ENCODE data around the gene SLC2A11. TPM values are rescaled to one million over a fixed set of nuclear protein-coding genes. Genes with fewer than 3 reads are reported as not detected.
"Not testable (repeated sequence)": the region's sequence is repeated elsewhere in the genome, so short reads cannot be mapped to it uniquely, and the experiment has no call there.

SLC2A11 gene
- total RNA-seq, 1 donor from 2014 or later = not detected

DNA sequence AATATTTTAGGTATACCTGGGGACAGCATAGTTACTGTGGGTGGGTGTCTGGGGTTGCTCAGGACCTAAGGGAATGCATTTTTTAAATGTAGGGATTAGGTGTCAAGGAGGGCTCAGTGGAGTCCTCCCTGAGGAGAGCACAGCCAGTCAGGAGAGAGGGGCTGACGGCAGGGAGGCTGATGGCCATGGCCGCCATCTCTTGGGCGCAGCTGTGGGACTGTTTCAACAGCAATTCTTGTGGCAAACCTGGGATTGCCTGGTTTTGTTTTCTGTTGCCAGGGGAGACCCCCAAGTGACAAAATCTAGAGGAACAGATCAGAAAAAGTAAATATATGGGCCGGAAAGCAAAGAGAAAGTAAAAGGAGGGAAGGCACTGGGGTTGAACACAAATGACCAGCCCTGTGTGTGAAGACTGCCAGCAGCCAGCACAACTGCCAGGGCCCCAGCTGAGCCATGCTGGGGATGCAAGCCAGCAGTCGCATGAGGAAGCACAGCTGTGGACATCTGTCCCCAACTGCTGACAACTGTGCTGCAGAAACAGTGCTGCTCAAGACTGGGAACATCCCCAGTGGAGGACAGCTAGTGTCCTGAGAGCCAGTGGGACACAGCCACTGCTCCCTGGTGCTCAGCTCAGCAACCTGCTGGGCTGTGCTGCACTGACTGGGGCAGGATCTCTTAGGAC lies 47.0 kb downstream of the SLC2A11 start:
- Histone ChIP-seq H3K27me3 (no peaks in the 10 kb centered on the region), H3K4me3 (no peak overlapping the region), H3K36me3 (no peaks in the 10 kb centered on the region), H3K9me3 (no peaks in the 10 kb centered on the region), H3K4me1 (no peaks in the 10 kb centered on the region), H3K27ac (no peak overlapping the region)
- no peak for DNase-seq (ENCODE audit: low spot score in 2 of 2)
- TF ChIP-seq, protein P1, sequence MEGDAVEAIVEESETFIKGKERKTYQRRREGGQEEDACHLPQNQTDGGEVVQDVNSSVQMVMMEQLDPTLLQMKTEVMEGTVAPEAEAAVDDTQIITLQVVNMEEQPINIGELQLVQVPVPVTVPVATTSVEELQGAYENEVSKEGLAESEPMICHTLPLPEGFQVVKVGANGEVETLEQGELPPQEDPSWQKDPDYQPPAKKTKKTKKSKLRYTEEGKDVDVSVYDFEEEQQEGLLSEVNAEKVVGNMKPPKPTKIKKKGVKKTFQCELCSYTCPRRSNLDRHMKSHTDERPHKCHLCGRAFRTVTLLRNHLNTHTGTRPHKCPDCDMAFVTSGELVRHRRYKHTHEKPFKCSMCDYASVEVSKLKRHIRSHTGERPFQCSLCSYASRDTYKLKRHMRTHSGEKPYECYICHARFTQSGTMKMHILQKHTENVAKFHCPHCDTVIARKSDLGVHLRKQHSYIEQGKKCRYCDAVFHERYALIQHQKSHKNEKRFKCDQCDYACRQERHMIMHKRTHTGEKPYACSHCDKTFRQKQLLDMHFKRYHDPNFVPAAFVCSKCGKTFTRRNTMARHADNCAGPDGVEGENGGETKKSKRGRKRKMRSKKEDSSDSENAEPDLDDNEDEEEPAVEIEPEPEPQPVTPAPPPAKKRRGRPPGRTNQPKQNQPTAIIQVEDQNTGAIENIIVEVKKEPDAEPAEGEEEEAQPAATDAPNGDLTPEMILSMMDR (IDR thresholded peaks at IDR 0.05) = no peak
- intact Hi-C loops (cut with DNase I) = no loop called here

DNA sequence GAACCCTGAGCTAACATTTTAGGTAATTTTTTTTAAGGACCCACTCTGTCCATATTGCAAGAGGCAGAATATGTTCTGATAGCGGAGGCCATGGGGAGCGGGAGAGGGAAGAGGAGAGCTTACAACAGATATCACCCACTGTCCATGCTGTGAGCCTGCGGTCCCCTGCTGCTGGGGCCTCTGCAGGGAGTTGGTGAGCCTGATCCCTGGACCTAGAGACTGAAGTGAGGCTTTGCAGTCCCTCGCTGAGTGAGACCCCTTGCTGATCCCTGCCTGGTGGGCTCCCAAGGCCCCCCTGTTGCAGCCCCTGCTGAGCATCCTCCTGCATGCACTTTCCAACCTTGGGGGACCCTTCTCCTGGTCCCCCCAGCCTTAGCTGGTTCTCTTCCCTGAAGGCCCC lies 49.0 kb downstream of the SLC2A11 start:
- Histone ChIP-seq H3K4me3 (no peak overlapping the region), H3K36me3 (no peaks in the 10 kb centered on the region), H3K9me3 (no peaks in the 10 kb centered on the region), H3K27ac (no peak overlapping the region), H3K27me3 (no peaks in the 10 kb centered on the region), H3K4me1 (no peaks in the 10 kb centered on the region)
- intact Hi-C loops (cut with DNase I) = no loop called here
- DNase-seq (ENCODE audit: low spot score in 2 of 2) = no peak
- TF ChIP-seq, protein P1 (IDR thresholded peaks at IDR 0.05) = no peak

DNA sequence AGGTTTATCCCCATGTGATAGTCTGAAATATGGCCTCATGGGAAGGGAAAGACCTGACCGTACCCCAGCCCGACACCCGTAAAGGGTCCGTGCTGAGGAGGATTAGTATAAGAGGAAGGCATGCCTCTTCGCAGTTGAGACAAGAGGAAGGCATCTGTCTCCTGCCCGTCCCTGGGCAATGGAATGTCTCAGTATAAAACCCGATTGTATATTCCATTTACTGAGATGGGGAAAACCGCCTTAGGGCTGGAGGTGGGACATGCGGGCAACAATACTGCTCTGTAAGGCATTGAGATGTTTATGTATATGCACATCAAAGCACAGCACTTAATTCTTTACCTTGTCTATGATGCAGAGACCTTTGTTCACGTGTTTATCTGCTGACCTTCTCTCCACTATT lies 49.7 kb downstream of the SLC2A11 start:
- H3K4me1 ChIP-seq; intact Hi-C loops (cut with DNase I); DNase-seq (ENCODE audit: low spot score in 2 of 2); H3K9me3 ChIP-seq; H3K27me3 ChIP-seq; H3K27ac ChIP-seq; H3K36me3 ChIP-seq; H3K4me3 ChIP-seq: not testable (repeated sequence)

DNA sequence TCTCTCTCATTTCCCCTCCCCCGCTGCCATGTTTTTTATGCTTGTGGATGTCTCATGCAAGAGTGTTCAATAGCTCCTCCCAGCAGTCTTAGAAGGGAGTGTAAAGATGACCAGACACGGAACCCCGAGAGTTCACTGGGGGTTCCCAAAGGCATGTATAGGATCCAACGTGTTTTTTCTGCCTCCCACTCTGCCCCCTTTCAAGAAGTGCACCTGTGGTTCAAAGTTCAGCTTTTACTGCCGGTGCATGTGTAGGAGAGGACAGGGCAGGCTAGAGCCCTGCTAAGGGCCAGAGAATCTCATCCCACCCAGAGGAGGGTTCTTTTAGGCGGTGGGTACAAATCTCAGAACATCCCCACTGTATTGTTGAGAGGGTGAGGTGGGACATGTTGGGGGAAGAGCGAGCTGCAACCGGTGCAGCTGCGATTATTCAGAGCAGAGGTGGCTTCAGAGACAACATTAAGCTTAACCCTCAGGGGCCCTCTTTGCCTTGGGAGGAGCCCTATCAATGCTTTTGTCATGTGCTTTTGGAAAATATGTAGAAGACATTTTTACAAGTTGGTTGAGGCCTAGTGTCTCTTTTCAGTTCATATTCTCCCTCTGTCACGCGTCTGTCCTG lies 51.0 kb downstream of the SLC2A11 start:
- Histone ChIP-seq H3K27ac (no peak overlapping the region), H3K36me3 (no peaks in the 10 kb centered on the region)
- intact Hi-C loops (cut with DNase I) = no loop called here

DNA sequence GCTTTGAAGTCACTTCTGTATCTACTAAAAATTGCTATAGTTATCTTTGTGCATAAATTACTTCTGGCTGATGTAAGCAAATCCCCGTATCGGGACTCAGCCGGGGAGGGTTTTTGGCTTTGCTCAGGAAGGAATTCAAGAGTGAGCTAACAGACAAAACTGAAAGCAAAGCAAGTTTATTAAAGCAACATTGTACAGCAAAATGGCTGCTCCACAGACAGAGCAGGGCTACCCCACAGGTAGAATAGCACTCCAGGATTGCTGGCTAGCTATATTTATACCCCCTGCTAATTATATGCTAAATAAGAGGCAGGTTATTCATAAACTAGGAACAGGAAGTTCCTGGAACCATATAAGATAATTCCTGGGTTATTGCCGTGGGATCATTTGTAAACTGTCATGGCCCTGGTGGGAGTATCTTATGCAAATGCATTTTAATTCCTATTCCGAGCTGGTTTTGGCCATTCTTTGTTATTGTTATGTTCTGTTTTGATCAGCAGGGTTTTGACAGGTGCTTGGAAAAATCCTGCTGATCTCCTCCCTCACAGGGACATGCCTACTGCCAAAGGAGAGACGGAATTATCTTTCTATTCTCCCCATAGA lies 51.7 kb downstream of the SLC2A11 start:
- H3K9me3 ChIP-seq = no peaks in the 10 kb centered on the region
- peaks cover 0 to 5% of the 10 kb centered on the region in 2 donors for H3K4me1 ChIP-seq
- no peaks in the 10 kb centered on the region for H3K36me3 ChIP-seq
- TF ChIP-seq, protein P1 (IDR thresholded peaks at IDR 0.05) = no peak
- peak overlapping the region in 1 of 2 donors; percentile 15 for H3K4me3 ChIP-seq
- intact Hi-C loops (cut with DNase I) = no loop called here
- peak in 1 of 2 donors; percentile 49 for DNase-seq (ENCODE audit: low spot score in 2 of 2)
- no peaks in the 10 kb centered on the region for H3K27me3 ChIP-seq
- no peak overlapping the region for H3K27ac ChIP-seq

More for the DNA sequence above, 51.0 kb downstream of the SLC2A11 start:
- no peaks in the 10 kb centered on the region for H3K27me3 ChIP-seq
- TF ChIP-seq, protein P1 (IDR thresholded peaks at IDR 0.05) = no peak
- no peaks in the 10 kb centered on the region for H3K9me3 ChIP-seq
- H3K4me1 ChIP-seq = peaks cover 0 to 5% of the 10 kb centered on the region in 2 donors
- DNase-seq (ENCODE audit: low spot score in 2 of 2) = no peak
- H3K4me3 ChIP-seq = no peak overlapping the region

Measured in ascending aorta (tissue), 2 donors.